ENCODE measurements around the gene SUCLA2.
"Not testable (repeated sequence)": the region's sequence is repeated elsewhere in the genome, so short reads cannot be mapped to it uniquely, and the experiment has no call there.

SUCLA2 gene

DNA sequence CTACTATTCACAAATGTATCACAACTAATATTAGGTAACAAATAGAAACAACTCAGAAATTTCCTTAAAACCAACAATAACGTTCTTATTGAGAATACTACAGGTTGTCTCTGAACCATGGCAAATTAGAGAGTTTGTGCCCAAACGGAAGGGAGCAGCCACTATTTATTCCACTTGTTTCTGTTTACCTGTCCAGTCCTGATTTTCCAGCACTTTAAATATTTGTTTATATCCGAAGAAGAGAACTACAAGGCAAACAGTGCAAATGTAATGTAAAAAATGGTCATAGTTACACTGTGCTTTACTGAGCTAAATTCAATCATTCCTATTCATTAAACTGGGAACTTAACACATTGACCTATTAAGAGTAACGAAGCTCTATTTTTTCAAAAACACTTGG lies 9.2 kb downstream of the SUCLA2 start:
- DNase-seq (ENCODE audit: low spot score) = no peak

DNA sequence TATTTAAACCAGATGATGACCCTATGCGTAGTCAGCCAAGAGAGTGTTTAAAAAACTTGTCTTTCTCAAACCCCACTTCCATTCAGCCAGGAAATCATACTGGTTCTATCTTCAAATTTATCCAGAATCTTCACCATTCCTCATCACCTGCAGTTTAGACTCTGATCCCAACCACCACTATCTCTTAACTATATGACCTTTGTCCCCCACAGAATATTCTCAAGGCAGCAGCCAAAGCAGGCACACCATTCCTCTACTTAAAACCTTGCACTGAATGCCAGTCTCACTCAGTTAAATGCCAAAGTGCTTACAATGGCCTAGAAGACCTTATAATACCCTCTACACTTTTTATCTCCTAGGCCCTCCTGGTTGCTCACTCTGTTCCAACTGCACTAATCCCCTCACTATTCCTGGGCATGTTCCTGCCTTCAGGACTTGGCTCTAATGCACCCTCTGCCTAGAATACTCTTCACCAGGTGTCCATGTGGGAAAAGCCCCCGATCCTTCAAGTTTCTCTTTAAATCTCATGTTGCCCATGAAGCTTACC lies 10.1 kb downstream of the SUCLA2 start:
- DNase-seq (ENCODE audit: low spot score) = no peak

DNA sequence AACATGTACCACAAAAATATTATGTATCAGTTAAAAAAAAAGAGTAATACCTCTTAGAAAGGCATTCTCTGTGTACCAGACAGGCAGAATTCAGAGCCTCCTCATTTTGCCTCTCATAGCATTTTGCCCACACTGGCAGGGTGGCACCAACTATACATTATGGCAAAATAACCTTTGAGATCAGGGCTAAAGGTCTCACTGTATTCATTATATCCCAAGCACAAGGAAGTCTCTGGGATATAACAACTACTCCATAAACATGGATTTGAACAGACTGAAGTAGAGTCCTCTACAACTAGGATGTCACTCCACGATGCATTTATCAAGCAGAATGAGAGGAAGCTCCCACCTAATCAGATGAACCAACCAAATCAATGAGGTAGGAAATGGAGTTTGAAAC lies 10.6 kb downstream of the SUCLA2 start:
- no peak for DNase-seq (ENCODE audit: low spot score)

DNA sequence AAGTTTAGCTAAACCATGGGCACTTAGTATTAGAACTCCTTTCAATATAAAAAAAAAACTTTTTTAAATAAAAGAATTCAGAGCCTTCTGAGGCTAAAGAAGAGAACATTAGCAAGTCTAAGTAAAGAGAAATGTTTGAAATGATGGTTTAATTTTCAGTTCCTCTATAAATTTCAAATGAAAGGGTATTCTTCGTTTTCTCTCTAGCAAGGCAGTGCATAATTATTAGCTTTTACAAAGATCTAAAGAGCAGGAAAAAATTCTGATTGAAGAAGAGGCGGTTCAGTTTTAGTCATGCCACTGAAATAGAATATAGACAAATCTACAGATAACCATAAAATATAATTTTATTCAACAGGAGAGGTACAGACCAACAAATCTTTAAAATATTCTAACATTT lies 18.0 kb downstream of the SUCLA2 start:
- DNase-seq (ENCODE audit: low spot score) = no peak

DNA sequence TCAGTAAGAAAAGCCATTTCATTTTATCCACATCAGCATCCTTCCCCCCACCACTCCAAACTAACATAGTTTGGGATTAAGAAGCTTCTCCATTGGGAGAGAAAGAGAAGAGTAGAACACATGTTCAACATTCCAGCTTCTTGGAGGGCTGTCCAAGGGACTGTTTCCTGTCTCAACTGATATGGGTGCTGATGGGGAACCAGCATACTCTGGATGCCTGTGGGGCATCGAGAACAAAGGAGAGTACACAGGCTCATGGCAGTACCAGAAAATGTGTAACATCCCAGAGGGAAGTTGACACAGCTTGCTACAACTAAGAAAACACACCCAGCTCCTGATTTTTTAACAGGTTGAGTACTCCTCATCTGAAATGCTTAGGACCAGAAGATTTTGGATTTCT lies 24.7 kb downstream of the SUCLA2 start:
- no peak for DNase-seq (ENCODE audit: low spot score)

DNA sequence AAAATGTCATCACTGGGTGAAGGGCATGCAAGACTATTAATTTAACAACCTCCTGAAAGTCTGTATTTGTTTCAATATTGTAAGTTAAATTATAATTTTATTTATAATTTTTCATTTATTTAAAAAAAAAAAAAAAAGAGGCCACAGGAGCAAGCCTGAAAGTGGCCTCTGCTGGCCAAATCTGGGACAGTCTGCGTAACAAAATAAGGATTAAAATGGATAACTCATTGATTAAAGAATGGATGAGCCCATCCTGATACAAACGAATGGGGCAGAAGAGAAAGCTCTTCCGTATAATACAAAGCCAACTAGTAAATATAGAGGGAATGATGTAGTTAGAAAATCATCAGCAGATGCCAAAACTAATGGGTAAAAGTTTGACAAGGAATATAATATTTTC lies 36.2 kb downstream of the SUCLA2 start:
- DNase-seq (ENCODE audit: low spot score) = no peak

DNA sequence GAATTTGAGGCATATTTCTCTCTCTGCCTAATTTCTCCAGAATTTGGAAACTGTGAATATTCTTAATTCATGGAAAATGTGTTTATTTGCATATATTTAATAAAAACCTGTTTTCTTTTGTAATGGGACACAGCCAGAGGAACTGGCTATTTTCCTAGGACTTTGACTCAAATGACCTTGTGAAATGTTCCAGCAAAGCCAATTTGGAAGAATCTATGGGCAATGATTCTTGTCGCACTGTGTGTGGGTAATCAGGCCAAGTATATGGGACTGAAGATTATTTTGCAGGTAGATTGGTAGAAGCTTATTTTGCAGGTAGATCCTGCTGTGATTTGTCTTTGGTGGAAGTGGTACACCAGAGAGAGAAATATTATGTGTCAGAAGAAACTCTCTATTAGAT lies 38.8 kb downstream of the SUCLA2 start:
- DNase-seq (ENCODE audit: low spot score) = no peak

DNA sequence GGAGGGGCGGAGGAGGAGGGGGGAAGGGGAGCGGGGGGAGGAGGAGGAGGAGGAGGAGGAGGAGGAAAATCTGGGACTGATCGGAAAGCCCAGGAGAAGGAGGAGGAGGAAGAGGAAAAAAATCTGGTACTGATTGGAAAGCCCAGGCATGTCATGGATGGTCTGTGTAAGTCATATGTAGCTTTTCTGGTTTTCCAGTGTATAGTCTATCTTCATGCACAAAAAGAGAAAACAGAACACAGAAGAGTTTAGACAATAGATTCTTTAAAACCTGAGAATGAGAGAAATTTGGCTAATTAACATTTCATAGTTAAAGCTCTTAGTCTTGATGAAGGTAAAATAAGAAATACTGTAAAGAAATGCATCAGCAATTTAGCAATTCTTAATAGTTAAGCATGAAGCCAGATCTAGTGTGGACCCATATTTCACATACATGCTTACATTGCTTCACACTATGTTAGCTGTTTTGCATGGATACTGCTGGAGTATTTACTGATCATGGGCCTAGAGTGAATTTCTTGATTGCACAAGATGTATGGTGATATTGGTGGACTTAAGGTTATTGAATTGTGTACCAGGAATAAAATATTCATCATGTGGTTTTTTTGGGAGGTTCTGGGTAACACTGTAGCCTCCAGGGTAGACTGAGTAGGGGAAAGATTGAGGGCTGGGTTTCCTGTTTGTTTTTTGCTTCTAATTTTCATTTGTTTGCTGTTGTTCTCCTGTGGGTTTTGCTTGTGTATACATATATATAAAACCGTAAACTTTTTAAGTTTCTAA lies 41.4 kb downstream of the SUCLA2 start:
- DNase-seq (ENCODE audit: low spot score) = no peak

DNA sequence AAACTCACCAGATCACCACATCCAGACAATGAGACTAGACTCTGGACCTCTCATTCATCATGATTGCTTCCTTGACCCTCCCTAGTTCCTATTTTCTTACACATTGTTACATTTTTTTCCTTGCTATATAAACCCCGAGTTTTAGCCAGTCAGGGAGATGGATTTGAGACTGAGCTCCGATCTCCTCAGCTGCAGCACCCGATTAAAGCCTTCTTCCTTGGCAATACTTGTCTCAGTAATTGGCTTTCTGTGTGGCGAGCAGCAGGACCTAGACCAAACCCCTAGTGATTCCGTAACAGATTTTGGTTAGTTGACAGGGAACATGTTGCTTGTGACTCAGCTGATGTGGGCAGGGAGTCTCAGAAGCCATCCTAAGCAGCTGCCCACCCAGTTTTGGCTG lies 44.0 kb downstream of the SUCLA2 start:
- no peak for DNase-seq (ENCODE audit: low spot score)

DNA sequence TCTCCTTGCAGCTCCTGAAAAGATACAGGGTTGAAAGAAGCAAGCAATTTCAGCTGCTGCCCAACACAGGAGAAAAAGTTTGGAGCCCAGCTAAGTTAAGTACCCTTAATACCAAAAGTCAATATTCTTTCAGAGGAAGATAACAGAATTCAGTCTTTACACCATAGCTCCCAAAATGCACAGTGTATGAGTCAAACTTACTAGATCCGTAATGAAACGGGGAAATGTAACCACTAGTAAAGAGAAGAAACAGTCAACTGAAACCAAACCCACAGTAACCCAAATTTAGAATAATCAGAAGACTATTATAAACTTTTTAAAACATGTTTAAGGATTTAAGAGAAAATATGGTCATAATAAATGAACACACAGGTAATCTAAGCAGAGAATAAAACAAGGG lies 45.2 kb downstream of the SUCLA2 start:
- no peak for DNase-seq (ENCODE audit: low spot score)

DNA sequence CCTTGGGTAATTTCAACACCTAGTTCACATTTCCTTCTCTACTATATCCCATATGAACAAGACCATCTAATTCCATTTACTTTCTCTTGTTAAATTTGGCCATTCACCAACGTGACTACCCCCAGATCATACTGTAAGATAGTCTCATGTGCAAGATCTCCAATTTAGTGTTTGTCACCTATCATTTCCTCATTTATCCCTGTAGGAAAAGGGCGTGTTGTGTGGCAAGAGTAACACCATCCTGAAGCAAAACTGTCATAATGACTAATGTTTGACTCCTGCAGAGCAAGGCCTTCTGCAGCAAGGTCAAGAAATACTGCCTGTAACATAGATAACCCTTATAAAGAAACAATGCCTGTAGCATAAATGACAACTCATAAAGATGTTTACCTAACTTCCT lies 51.3 kb downstream of the SUCLA2 start:
- no peak for DNase-seq (ENCODE audit: low spot score)

DNA sequence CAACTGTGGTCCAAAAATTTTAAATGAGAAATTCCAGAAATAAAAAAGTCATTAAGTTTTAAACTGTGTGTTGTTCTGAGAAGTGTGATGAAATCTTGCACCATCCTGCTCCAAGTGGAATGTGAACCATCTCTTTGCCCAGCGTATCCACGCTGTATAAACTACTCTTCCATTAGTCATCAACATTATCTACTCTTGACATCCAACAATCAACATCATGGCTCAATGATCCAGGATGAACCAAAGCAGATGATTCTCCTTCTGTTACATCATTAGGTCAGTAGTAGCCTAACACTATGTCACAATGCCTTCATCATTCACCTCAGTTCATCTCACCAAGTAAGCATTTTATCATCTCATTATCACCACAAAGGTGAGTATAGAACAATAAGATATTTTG lies 55.3 kb downstream of the SUCLA2 start:
- no peak for DNase-seq (ENCODE audit: low spot score)

DNA sequence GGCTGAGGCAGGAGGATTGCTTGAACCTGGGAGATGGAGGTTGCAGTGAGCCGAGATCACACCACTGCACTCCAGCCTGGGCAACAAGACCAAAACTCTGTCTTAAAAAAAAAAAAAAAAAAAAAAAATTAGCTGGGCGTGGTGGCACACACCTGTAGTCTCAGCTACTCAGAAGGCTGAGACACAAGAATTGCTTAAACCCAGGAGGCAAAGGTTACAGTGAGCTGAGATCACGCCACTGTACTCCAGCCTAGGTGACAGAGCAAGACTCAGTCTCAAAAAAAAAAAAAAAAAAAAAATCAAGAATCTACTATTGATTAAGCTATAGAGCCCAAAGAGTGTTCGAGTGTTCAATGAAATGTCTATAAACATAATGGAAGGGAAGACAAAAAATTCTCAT lies 55.9 kb downstream of the SUCLA2 start:
- not testable (repeated sequence) for DNase-seq (ENCODE audit: low spot score)

DNA sequence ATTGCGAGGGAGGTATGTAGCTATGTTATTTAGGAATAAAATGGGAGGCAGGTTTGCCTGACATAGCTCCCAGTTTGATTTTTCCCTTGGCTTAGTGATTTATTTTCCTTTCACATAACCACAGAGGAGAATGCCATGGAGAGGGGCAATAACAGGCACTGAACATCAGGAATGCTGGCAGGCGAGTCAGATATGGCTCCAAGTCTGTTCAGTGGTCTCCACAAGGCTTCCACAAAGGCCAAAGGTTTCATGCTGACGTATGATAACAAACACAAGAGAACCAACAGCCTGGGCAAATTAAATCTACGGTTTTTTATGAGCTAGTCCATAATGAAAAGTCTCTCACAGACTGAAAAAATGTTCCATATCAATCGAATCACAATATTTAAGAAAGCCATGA lies 66.7 kb downstream of the SUCLA2 start:
- no peak for DNase-seq (ENCODE audit: low spot score)

DNA sequence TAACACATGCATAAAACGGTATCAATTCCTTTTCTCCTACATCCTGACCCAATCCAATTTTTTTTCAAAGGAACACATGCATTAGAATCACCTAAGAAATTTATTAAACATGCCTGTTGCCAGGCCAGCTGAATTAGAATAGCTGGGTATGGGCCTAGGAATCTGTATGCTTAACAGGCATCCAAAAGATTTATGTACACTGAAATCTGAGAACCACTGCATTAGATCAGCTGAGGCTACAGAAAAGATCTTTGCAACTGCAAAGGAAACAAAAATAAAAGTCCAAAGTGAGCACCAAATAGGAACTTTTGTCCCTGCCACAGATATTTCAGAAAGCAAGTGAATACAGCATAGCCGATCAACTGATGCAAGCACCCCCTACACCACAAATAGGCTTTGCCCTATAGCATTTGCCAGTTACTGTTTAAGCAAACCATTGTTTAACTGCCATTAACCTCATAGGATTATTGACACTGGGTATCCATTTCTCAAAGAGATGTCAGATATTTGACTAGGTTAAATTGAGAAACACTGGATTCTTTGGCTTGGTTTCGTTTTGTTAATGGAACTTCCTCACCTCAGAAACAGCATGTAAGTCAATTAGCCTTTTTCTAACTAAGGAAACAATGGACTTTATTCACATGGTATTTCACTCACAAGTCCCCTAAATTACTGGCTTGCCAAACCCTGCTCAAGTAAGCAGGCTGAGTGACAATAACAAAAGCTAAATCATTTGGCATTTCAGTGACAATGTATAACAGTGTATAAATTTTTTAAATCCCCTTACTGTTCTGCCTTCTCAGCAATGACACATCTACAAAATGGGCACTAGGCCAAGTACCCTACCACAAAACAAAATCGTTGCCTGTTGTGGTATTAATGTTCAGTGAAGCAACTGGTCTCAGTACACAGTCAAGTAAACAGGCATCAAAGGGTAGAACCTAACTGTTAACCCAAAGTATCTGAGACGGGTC lies 67.8 kb downstream of the SUCLA2 start:
- no peak for DNase-seq (ENCODE audit: low spot score)

DNA sequence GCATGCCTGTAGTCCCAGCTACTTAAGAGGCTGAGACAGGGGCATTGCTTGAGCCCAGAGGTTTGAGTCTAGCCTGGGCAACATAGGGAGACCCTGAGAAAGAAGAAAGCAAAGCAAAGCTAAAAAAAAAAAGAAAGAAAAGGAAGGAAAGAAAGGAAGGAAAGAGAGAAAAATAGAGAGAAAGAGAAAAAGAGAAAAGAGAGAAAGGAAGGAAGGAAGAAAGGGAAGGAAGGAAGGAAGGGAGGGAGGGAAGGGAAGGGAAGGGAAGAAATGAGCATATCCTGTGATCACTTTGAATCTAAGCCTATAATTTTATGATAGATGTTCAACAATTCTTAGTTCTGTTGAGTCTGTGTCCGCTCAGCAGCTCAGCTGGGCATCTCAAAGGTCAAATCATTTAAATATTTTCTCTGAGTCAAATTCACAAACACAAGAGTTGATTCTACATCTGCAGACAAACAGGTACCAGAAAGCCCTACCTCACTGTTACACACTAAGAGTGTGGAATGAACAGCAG lies 70.4 kb downstream of the SUCLA2 start:
- no peak for DNase-seq (ENCODE audit: low spot score)

DNA sequence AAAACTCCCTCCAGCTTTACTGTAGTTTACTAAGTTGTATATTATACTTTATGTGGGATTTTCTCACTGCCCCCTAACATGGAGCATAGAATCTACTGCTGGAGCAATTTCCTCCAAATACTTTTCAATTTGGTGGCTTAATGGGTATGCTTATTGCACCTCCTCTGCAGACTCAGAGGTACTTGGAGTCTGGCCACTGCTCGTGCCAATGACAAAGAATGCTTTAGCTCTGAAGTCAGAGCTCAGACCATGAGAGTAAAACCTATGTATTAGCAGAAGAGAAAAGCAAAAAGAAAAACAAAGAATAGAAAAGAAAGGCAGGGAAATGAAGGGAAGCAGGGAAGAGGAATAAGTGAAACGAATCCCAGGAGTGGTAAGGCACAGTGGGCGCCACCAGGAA lies 71.9 kb downstream of the SUCLA2 start:
- DNase-seq (ENCODE audit: low spot score) = peak; percentile 44

DNA sequence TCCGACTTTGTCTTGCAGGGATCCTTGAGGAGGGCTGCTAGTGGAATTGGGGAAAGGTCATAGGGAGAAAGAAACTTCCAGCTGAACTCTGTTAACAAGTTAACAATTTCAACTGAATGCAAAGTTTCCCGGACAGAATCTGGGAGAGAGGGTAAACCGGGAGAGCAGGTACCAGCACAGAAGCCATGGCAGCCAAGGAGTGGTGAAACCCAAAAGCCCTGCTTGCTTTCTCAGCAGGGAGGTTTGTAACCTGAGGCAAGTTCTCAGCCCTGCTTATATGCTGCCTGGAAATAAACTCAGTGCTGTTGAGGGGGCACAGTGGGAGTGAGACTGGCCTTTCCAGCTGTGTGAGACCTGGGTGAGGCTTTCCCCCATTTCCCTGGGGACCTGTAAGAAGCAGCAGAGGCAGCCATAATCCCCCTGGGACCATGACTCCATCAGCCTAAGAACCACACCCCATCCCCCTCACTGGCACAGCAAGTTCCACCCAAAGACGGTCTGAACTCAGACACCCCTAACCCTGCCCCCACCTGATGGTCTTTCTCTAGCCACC lies 84.0 kb downstream of the SUCLA2 start:
- DNase-seq (ENCODE audit: low spot score) = no peak

DNA sequence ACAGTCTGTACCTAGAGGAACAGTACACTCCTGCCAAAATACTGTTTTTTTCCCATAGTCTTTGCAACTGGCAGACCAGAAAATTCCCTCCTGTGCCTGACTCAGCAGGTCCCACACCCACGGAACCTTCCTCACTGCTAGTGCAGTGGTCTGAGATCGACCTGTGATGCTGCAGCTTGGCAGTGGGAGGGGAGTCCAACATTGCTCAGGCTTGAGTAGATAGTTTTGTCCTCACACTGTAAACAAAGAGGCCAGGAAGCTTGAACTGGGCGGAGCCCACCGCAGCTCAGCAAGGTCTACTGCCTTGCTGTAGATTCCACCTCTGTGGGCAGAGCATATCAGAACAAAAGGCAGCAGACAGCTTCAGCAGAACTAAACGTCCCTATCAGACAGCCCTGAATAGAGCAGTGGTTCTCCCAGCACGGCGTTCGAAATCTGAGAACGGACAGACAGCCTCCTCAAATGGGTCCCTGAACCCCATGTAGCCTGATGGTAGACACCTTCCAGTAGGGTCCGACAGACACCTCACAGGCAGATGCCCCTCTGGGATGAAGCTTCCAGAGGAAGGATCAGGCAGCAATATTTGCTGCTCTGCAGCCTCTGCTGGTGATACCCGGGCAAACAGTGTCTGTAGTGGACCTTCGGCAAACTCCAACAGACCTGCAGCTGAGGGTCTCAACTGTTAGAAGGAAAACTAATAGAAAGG lies 92.7 kb downstream of the SUCLA2 start:
- no peak for DNase-seq (ENCODE audit: low spot score)

DNA sequence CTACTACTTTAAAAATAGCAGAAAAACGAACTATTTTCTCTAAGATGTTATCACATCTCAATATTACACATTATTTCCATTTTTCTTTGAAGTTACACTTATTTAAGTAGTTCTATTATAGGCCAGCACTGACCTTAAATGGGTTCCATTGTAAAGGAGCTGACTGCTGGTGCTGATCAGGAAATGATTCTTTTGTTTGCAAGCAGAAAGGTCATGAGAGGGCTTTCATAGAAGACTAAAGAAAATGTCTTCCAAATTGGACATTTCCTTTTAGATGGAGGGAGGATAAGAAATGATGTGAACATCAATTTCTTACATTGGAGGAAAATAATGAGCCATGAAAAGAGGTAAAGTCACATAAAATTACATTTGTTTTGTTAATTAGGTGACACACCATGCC lies 96.2 kb downstream of the SUCLA2 start:
- no peak for DNase-seq (ENCODE audit: low spot score)

DNA sequence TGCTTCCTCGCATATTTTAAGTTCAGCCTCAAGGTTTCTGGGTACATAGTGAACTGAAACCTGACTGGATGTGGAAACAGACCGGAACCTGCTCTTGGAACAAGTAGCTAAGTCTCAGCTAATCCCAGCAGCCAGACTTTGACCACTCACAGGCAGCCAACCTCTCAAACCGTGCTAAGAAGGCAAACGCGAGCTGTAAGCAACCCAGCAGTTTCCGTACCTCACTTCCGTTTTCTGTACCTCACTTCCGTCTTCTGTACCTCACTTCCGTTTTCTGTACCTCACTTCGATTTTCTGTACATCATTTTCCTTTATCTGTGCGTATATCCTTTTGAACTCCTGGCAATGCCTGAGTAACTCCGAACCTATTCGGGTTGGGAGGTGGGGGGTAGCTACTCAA lies 96.8 kb downstream of the SUCLA2 start:
- DNase-seq (ENCODE audit: low spot score) = no peak

DNA sequence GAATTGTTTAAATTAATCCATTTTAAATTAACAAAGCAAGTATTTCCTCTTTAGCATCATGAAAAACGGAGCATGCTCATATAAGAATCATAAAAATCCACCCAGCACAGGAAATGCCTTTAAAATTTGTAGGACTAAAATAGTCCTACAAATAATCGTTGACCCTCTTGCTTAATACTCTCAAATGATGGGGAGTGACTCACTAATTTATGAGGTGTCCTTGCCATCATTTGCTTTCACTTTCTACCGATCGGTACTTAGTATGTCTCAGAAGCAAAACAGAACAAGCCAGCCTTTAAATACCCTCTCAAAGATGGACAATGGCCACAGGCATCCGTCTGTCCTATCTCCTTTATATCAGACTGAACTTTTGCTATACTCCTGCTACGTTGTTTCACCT lies 97.2 kb downstream of the SUCLA2 start:
- DNase-seq (ENCODE audit: low spot score) = peak; percentile 18
